NCI-H226 (cell line): ENCODE data around the gene TRAPPC14.
A peak's percentile ranks its signal among the peaks of the same experiment; 100 is the strongest.

Experiments used
- DNase-seq: peaks from one replicate; pipeline ENCODE4 v3.0.0-alpha.2; 2015

The TRAPPC14 gene

DNA sequence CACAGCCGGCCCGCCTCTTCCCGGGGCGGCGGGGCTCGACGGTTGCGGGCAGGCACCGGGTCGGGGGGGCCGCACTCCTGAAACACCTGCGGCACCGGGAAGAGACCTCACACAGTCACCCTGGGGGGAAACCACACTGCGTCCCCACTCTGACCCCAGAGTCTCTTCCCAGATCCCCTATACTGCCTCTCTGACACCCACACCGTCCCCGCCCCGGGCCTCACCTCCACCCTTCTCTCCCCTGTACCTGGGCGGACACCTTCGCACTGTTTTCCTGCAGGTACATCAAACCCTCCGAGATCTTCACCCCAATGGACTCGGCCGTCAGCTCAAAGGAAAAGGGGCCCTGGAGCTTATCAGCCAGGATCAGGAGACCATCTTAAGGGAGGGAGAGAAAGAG is 13.3 kb upstream of the TRAPPC14 start:
- DNase-seq, result no peak

DNA sequence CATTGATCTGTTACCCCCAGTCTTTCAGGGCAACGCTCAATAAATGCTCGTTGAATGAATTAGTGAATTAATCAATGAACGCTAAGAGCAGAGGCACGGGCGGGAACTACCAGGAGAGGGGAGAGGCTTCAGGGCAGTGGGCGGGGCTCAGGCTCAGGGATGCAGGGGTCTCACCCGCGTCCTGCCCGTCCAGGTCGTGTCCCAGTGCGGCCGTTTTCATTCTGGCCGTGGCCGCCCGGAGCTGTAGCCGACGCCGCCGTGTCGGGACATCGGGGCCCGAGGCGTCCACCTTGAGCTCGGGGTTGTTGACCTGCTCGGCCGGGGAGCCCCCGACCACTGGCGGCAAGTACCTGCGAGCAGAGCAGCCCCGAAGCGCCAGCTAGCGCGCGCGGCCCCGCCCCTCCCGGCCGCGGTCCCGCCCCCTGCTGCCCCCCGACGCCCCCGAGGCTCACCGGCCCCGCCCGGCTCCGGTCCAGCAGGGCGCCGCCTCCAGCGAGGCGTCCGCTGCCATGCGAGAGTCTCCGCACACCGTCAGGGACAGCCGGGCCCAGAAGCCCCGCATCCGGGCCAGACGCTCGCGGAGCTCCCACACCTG is 12.7 kb upstream of the TRAPPC14 start:
- no peak for DNase-seq

DNA sequence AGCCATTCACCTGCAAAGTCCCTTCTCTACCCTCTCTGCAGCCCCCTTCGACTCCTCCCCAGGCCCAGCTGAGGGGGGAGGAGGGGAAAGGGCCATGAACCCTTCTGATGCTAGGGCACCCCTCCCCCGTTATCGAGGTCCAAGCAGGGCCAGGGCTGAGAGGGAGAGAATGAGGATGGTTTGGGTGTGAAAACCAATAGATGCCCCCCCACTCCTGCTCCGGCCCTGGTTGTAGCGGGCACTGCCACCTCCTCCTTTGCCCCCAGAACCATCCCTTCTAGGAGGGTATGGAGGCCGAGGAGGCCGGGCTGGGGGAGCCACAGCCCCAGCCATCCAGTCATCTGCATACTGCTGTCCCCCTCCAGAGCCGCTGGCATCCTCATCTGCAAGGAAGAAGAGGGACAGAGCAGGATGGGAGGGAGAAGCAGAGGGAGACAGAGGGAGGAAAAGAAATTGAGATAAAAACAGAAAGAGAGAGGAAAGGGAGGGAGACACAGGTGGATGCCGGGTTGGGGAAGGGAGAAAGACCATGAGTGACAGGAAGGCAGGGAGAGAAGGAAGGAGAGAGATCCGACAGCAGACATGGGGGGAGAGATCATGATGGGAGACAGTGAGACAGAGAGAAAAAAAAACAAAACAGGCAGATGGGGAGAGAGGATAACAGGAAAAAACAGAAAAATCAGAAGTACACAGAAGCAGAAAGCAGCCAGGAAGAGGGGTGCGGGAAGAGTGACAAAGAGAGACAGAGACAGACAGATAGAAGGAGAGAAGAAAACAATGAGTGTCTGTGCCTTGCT is 11.8 kb upstream of the TRAPPC14 start:
- no peak for DNase-seq

- DNase-seq, result no peak
Measured at GRCh38 chr7:100169147-100169850, 10.8 kb upstream of the TRAPPC14 start.

GRCh38 chr7:100167912-100168323 is 9.4 kb upstream of the TRAPPC14 start:
- DNase-seq, result no peak

GRCh38 chr7:100166970-100167911 is 8.7 kb upstream of the TRAPPC14 start:
- no peak for DNase-seq

DNA sequence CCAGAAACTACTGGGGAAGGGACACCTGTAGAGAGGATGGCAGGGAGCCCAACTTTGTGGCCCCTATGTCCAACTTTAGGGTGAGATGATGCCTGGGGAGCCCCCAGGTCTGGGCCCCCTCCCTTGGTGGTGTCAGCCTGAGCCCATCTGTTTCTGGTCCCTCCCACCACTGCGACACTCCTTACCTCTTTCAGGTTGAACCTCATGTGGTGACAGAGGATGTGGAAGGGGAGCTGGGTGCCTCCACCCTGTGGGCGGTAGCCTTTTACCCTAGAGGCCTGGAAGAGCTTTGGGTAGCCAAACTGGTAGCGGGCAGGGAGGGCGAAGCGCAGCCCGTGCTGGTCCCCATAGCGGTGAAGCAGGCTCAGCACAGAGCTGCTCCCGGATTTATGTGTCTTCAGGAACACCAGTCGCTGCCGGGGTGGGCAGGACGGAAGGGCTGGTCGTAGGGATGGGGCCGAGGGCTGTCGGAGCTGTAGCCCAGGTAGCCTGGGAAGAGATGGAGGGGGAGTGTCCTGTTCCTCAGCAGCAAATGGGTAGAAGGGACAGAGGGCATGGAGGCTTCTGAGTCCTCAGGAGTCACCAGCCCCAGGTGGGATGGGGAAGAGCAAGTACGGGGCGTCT is 7.9 kb upstream of the TRAPPC14 start:
- DNase-seq, result no peak

- no peak for DNase-seq
Measured at GRCh38 chr7:100163871-100164270, 5.3 kb upstream of the TRAPPC14 start.

GRCh38 chr7:100163006-100163531 is 4.5 kb upstream of the TRAPPC14 start:
- peak; percentile 61 for DNase-seq

DNA sequence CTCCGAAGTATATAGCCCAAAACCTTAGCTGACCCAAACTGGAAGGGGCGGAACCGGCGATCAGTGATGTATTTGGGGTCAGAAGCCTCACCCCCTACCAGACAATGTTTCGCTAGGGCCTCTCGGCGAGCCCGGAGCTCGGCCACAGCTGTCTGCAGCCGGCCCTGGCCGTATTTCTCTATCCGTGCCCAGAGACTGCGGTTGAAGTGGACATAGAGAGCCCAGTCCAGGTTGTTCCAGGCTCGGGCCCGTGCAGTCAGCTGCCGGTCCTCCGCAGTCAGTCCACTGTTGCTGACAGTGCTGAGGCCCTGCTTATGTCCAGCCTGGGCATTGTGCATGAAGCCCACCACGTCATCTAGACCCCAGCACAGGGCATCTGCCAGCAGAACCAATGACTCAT is 1.5 kb upstream of the TRAPPC14 start:
- no peak for DNase-seq

DNA sequence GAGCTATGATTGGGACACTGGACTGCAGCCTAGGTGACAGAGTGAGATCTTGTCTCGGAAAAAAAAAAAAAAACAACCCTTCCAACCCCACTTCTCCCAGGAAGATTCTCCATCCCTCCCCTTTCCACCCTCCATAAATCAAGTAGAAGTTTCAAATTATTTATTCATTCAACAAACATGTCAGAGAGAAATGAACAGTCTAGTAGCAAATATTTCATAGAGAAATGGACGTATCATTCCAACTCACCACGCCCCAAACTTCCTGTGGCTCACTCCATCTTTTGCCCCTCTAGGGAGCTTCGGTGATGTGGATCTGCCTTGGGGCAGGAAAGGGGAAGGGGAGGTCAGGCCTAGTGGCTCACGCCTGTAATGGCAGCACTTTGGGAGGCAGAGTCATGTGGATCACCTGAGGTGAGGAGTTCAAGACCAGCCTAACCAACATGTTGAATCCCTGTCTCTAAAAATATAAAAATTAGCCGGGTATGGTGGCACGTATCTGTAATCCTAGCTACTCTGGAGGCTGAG is 638 bp upstream of the TRAPPC14 start:
- no peak for DNase-seq

DNA sequence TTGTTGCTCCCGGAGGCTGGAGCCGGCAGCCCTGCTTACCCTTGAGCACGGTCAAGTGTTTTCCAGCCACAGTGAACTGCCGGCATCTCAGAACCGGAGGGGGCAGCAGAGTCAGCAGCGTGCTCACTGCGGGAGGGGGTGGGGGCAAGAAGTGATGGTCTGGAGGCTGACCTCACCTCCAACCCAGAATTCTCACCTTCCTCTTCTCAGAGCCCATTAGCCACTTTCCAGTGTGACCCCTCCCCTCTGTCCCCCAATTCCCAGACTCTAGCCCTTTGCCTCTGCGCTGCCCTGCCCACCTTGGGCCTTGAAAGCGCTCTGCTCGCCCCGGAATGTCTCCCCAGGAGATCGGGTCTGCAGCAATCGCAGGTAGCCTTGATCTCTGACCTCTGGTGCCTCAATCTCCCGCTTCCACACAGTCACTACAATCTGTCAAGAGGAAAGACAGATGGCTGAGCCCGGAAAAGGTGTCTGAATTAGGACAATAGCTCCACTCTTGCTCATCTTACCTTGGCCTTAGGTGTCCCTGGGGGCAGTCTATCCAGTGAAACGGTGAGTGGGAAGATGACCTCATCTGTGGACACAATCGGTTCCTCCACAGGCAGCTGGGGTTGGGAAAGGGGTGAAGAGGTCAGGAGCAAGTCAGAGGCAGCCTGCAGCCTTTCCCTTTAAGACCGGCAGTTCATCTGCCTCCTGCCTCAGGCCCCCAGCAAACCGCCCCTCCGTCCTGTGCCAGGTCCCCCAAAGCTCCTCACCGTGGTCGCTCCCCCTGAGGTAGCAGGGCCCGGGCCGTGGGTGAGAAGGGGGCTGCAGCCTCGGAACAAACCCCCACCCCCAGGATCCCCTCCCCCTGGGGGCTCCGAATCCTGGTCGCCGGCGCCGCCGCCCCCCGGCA is 942 bp downstream of the TRAPPC14 start:
- DNase-seq, result peak; percentile 34

DNA sequence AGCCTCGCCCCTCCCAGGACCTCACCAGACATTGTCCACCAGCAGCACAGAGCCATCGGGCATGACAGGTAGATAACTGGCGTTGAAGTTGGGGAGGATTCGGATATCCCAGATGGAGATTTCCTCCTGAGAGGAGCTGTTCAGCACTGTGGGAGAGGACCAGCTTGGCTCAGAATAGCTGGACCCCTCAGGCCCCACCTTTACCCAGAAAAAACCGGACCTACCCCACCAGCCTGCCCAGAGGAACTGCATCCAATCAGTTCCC is 1.5 kb downstream of the TRAPPC14 start:
- DNase-seq, result no peak

DNA sequence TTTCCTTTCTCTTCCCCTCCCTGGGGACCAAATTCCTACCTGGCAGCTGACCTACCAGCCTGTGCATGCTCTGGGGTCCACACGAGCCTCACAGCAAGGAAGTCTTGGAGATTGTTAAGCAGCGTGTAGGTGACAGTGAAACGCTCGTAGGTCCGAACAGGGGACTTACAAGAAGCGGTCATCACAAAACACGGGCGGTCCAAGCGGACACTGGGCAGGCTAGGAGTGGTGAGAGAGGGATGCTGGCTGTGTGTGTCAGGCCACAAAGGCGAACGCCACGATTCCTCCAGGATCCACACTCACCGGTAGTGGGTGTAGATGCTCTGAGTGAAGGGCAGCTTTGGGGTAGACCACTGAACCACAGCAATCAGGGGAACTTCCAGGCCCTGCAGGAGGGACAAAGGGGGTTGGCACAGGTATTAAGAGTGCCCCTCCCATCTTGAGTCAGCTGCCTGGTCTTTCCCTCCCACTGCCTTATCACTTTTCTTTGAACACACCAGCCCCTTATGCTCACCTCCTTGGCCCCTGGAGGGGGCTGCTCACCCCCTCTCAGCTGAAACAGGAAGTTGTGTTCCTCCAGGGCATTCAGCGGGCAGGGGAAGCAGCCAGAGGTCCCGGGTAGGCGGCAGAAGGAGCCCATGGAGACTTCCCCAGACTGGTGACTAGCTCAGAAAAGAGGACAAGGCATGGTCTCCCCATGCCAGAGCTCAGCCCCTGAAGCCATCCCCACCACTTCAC is 2.0 kb downstream of the TRAPPC14 start:
- DNase-seq, result no peak

DNA sequence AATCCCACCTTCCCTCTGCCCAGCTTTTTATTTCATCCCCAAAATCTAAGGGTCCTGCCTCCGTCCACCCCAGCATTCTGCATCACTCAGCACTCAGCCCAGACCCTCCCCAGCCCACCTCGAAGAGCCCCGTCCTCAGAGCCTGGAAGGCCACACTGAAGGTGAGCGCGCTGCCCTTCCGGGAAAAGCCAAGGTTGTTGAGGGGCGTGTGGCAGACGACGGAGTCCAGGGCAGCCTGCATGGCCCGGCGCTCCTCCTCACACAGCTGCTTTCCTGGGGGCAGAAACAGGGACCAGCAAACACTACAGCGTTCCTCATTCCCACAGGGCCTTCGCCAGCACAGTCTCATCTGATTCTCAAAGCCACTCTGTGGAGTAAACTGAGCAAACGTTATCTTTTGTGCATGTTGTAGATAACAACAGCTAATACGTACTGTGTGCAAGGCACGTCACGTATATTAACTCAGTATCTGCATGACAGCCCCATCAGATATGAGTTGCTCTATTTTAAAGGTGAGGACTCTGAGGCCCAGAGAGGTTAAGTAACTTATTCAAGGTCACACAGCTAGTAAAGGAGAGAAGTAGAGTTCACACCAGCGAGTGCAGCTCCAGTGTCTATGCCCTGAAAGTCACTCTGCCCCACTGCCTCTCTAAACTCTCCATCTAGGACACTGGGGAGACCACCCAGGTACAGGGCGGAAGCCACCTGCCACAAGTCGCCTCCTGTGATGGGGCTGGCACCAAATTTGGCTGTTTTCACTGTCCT is 2.8 kb downstream of the TRAPPC14 start:
- DNase-seq, result no peak

GRCh38 chr7:100154651-100155491 is 3.7 kb downstream of the TRAPPC14 start:
- DNase-seq, result no peak

DNA sequence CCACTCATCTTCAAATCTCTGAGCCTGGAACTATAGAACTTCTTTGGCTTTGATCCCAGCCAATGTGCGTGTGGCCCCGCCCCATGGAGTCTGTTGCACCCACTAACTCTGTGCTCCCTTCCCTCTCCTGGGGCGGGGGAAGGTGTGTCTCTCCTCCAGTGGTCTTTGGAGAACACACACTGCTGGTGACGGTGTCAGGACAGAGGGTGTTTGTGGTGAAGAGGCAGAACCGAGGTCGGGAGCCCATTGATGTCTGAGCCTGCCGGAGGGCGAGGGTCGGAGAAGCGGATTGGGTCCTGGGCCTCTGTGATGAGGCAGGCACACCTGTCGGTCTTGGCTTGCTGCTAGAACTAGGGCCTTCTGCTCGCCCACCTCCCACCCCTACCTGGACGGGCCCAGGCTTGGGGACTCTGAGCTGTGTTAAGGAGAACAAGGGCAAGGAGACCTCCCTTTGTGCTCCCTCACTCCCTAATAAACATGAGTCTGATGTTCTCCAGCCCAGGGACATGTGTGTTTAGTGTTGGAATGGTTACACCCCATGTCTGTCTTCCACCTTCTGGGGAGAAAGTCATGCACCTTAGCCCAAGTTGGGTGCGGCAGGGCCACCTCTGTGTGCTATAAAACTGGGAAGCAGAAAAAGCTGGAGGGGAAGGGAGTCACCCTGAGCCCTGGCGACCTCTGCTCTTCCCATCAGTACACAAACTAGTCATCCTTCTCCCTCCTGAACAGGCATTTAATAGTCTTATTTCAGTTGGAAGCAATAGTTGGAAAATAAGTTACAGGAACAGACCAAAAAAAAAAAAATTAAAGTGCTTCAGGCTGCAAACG is 4.6 kb downstream of the TRAPPC14 start:
- DNase-seq, result no peak
